ENCODE data around the gene AUNIP. TPM values are rescaled to one million over a fixed set of nuclear protein-coding genes. Genes with fewer than 3 reads are reported as not detected.

Gene AUNIP
- total and polyA plus RNA-seq, 2 of the 8 experiments (the other 6 are each of a cell fraction or from before 2014, with no cell fraction given), result 18.6 to 23.2 TPM

DNA sequence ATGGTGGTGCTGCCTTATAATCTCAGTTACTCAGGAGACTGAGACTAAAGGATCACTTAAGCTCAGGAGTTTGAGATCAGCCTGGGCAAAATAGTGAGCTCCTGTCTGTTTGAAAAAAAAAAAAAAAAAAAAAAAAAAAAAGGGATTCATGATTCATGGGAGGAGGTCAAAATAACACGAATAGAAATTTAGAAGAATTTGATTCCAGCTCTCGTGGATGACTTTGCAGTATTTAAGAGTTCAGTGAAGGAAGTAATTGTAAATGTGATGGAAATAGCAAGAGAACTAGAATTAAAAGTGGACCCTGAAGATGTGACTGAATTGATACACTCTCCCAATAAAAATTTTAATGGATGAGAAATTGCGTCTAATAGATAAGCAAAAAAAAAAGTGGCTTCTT, 15.8 kb downstream of the AUNIP start (continued):
- TF ChIP-seq, protein P1, sequence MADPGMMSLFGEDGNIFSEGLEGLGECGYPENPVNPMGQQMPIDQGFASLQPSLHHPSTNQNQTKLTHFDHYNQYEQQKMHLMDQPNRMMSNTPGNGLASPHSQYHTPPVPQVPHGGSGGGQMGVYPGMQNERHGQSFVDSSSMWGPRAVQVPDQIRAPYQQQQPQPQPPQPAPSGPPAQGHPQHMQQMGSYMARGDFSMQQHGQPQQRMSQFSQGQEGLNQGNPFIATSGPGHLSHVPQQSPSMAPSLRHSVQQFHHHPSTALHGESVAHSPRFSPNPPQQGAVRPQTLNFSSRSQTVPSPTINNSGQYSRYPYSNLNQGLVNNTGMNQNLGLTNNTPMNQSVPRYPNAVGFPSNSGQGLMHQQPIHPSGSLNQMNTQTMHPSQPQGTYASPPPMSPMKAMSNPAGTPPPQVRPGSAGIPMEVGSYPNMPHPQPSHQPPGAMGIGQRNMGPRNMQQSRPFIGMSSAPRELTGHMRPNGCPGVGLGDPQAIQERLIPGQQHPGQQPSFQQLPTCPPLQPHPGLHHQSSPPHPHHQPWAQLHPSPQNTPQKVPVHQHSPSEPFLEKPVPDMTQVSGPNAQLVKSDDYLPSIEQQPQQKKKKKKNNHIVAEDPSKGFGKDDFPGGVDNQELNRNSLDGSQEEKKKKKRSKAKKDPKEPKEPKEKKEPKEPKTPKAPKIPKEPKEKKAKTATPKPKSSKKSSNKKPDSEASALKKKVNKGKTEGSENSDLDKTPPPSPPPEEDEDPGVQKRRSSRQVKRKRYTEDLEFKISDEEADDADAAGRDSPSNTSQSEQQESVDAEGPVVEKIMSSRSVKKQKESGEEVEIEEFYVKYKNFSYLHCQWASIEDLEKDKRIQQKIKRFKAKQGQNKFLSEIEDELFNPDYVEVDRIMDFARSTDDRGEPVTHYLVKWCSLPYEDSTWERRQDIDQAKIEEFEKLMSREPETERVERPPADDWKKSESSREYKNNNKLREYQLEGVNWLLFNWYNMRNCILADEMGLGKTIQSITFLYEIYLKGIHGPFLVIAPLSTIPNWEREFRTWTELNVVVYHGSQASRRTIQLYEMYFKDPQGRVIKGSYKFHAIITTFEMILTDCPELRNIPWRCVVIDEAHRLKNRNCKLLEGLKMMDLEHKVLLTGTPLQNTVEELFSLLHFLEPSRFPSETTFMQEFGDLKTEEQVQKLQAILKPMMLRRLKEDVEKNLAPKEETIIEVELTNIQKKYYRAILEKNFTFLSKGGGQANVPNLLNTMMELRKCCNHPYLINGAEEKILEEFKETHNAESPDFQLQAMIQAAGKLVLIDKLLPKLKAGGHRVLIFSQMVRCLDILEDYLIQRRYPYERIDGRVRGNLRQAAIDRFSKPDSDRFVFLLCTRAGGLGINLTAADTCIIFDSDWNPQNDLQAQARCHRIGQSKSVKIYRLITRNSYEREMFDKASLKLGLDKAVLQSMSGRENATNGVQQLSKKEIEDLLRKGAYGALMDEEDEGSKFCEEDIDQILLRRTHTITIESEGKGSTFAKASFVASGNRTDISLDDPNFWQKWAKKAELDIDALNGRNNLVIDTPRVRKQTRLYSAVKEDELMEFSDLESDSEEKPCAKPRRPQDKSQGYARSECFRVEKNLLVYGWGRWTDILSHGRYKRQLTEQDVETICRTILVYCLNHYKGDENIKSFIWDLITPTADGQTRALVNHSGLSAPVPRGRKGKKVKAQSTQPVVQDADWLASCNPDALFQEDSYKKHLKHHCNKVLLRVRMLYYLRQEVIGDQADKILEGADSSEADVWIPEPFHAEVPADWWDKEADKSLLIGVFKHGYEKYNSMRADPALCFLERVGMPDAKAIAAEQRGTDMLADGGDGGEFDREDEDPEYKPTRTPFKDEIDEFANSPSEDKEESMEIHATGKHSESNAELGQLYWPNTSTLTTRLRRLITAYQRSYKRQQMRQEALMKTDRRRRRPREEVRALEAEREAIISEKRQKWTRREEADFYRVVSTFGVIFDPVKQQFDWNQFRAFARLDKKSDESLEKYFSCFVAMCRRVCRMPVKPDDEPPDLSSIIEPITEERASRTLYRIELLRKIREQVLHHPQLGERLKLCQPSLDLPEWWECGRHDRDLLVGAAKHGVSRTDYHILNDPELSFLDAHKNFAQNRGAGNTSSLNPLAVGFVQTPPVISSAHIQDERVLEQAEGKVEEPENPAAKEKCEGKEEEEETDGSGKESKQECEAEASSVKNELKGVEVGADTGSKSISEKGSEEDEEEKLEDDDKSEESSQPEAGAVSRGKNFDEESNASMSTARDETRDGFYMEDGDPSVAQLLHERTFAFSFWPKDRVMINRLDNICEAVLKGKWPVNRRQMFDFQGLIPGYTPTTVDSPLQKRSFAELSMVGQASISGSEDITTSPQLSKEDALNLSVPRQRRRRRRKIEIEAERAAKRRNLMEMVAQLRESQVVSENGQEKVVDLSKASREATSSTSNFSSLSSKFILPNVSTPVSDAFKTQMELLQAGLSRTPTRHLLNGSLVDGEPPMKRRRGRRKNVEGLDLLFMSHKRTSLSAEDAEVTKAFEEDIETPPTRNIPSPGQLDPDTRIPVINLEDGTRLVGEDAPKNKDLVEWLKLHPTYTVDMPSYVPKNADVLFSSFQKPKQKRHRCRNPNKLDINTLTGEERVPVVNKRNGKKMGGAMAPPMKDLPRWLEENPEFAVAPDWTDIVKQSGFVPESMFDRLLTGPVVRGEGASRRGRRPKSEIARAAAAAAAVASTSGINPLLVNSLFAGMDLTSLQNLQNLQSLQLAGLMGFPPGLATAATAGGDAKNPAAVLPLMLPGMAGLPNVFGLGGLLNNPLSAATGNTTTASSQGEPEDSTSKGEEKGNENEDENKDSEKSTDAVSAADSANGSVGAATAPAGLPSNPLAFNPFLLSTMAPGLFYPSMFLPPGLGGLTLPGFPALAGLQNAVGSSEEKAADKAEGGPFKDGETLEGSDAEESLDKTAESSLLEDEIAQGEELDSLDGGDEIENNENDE (IDR thresholded peaks at IDR 0.05; ENCODE audit: insufficient replicate concordance, low read length), result no peak
- TF ChIP-seq SIN3A (conservative IDR thresholded peaks at IDR 0.05 in 1 of 2, IDR thresholded peaks at IDR 0.05 in 1 of 2; ENCODE audit: low read depth in 1 of 2, low read length in 2 of 2), result no peak
- TF ChIP-seq FOSL1 (IDR thresholded peaks at IDR 0.05; ENCODE audit: insufficient read depth, low read depth, low read length), result no peak
- no peak for TF ChIP-seq SIRT6 (IDR thresholded peaks at IDR 0.05; ENCODE audit: low read length)
- TF ChIP-seq, protein P2, sequence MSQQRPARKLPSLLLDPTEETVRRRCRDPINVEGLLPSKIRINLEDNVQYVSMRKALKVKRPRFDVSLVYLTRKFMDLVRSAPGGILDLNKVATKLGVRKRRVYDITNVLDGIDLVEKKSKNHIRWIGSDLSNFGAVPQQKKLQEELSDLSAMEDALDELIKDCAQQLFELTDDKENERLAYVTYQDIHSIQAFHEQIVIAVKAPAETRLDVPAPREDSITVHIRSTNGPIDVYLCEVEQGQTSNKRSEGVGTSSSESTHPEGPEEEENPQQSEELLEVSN (IDR thresholded peaks at IDR 0.05), result no peak
- TF ChIP-seq NRF1 (IDR thresholded peaks at IDR 0.05; ENCODE audit: low read depth, low read length), result no peak
- TF ChIP-seq KDM1A (IDR thresholded peaks at IDR 0.05; ENCODE audit: borderline replicate concordance, low read length), result no peak
- no peak for TF ChIP-seq EGR1 (IDR thresholded peaks at IDR 0.05; ENCODE audit: borderline replicate concordance, low read depth, low read length)
- no peak for TF ChIP-seq SIX5 (IDR thresholded peaks at IDR 0.05; ENCODE audit: low read depth, low read length)
- TF ChIP-seq CBX5 (IDR thresholded peaks at IDR 0.05; ENCODE audit: low read depth, low read length), result no peak
- TF ChIP-seq RNF2 (IDR thresholded peaks at IDR 0.05; ENCODE audit: borderline replicate concordance, low read depth, low read length, missing control alignments, poor library complexity, severe bottlenecking), result no peak

Data from H1 (cell line).